HepG2 (cell line): ENCODE measurements around the gene CCDC121. TPM values are rescaled to one million over a fixed set of nuclear protein-coding genes. Genes with fewer than 3 reads are reported as not detected.

Experiments
- ATF1 ChIP-seq: IDR thresholded peaks from 2 replicates; pipeline ENCODE4 v1.6.1; 2016; ENCODE audit warnings: mild to moderate bottlenecking, control low read depth
- HCFC1 ChIP-seq: fragments of 150-350 bp; IDR thresholded peaks from 2 replicates; pipeline ENCODE4 v1.6.1; 2014; ENCODE audit warnings: low read depth, low read length
- IKZF4 ChIP-seq: sonication (generic); formaldehyde crosslinking; IDR thresholded peaks from 2 replicates; pipeline ENCODE4 v1.5.1; 2020; ENCODE audit warnings: borderline replicate concordance, mild to moderate bottlenecking, low read depth, missing genetic modification reagents; ENCODE audit errors: not compliant biosample characterization
- KDM5B ChIP-seq: sonication (generic); formaldehyde crosslinking; IDR thresholded peaks from 2 replicates; pipeline ENCODE4 v1.4.0; 2020; ENCODE audit warnings: missing genetic modification reagents, mild to moderate bottlenecking, borderline replicate concordance
- KLF11 ChIP-seq: IDR thresholded peaks from 2 replicates; pipeline ENCODE4 v1.6.1; 2016; ENCODE audit warnings: missing compliant biosample characterization
- MLLT10 ChIP-seq: sonication (generic); formaldehyde crosslinking; IDR thresholded peaks from 2 replicates; pipeline ENCODE4 v1.4.0; 2020; ENCODE audit warnings: missing genetic modification reagents
- MTA3 ChIP-seq: sonication (generic); formaldehyde crosslinking; IDR thresholded peaks from 2 replicates; pipeline ENCODE4 v1.4.0; 2020; ENCODE audit warnings: missing genetic modification reagents
- NCOR1 ChIP-seq: fragments of 200-600 bp; sonication (generic); IDR thresholded peaks from 2 replicates; pipeline ENCODE4 v1.7.0; 2017; ENCODE audit warnings: antibody characterized with exemption, low read length, borderline replicate concordance
- NPAS2 ChIP-seq: sonication (generic); formaldehyde crosslinking; IDR thresholded peaks from 2 replicates; pipeline ENCODE4 v1.8.0; 2022; ENCODE audit warnings: mild to moderate bottlenecking, missing genetic modification reagents, borderline replicate concordance
- PTBP1 ChIP-seq: fragments of 200-400 bp; formaldehyde crosslinking; IDR thresholded peaks from 2 replicates; pipeline ENCODE4 v1.6.1; 2018; ENCODE audit warnings: low read length, low read depth; ENCODE audit not compliant: poor library complexity, severe bottlenecking
- RFXANK ChIP-seq: IDR thresholded peaks from 2 replicates; pipeline ENCODE4 v1.6.1; 2016
- STAT5B ChIP-seq: sonication (generic); formaldehyde crosslinking; IDR thresholded peaks from 2 replicates; pipeline ENCODE4 v1.4.0; 2020; ENCODE audit warnings: missing genetic modification reagents
- TAF1 ChIP-seq: sonication (generic); formaldehyde crosslinking; IDR thresholded peaks from 2 replicates; pipeline ENCODE4 v1.4.0; 2020; ENCODE audit warnings: missing genetic modification reagents
- ZBTB38 ChIP-seq: sonication (generic); formaldehyde crosslinking; IDR thresholded peaks from 2 replicates; pipeline ENCODE4 v1.5.1; 2020; ENCODE audit warnings: mild to moderate bottlenecking, missing genetic modification reagents
- ZNF292 ChIP-seq: sonication (generic); formaldehyde crosslinking; IDR thresholded peaks from 2 replicates; pipeline ENCODE4 v1.8.1; 2022; ENCODE audit warnings: mild to moderate bottlenecking, low read depth, missing genetic modification reagents, borderline replicate concordance
- ZNF431 ChIP-seq: sonication (generic); formaldehyde crosslinking; IDR thresholded peaks from 2 replicates; pipeline ENCODE4 v1.9.0; 2022; ENCODE audit warnings: missing genetic modification reagents, low read depth, mild to moderate bottlenecking, borderline replicate concordance
- ZNF761 ChIP-seq: sonication (generic); formaldehyde crosslinking; conservative IDR thresholded peaks from 2 replicates; pipeline ENCODE4 v1.4.0; 2020; ENCODE audit warnings: mild to moderate bottlenecking, missing genetic modification reagents
- ZSCAN9 ChIP-seq: IDR thresholded peaks from 2 replicates; pipeline ENCODE4 v1.6.1; 2016; ENCODE audit warnings: borderline replicate concordance
- polyA plus RNA-seq, 8 experiments: library from polyadenylated mRNA; depleted of rRNA in 3 of 8; stranded (reverse) in 7 of 8; unstranded in 1 of 8; fragments of >200 nt; fragmentation: Illumina TruSeq in 4 of 8; extraction: Trizol in 4 of 8; gene quantifications; 2 replicates each; pipeline versions ENCODE4 v1.2.1 to v1.2.3, GENCODE V29; 2011 to 2016; ENCODE audit warnings: low read depth in 4 of 8, missing spikeins in 1 of 8, mixed read lengths in 1 of 8; ENCODE audit not compliant: insufficient read depth in 1 of 8
- total RNA-seq, 5 experiments: library from RNA; depleted of rRNA; stranded (reverse); fragments of >200 nt; fragmentation: Illumina TruSeq; extraction: Trizol; gene quantifications; 2 replicates each; pipeline ENCODE4 v1.2.3, GENCODE V29; 2016; ENCODE audit warnings: low read depth in 1 of 5
- TF ChIP-seq, protein P1 (sequence below): sonication (generic); formaldehyde crosslinking; IDR thresholded peaks from 2 replicates; pipeline ENCODE4 v1.5.0; 2020; ENCODE audit warnings: mild to moderate bottlenecking, missing genetic modification reagents
- TF ChIP-seq, protein P2 (sequence below): sonication (generic); formaldehyde crosslinking; IDR thresholded peaks from 2 replicates; pipeline ENCODE4 v1.5.1; 2020; ENCODE audit warnings: missing genetic modification reagents, mild to moderate bottlenecking, borderline replicate concordance
- TF ChIP-seq, protein P3 (sequence below): IDR thresholded peaks from 2 replicates; pipeline ENCODE4 v1.6.1; 2018; ENCODE audit warnings: missing genetic modification reagents, mild to moderate bottlenecking, missing compliant biosample characterization
- TF ChIP-seq, protein P4 (sequence below): fragments of 450-650 bp; IDR thresholded peaks from 2 replicates; pipeline ENCODE4 v1.6.1; 2016
- TF ChIP-seq, protein P5 (sequence below): sonication (generic); formaldehyde crosslinking; IDR thresholded peaks from 2 replicates; pipeline ENCODE4 v1.8.1; 2023; ENCODE audit warnings: mild to moderate bottlenecking, missing genetic modification reagents

CCDC121 gene
- total and polyA plus RNA-seq, 2 of the 13 experiments (the other 11 are each of a cell fraction or from before 2014, with no cell fraction given), result 1.9 to 3.0 TPM

GRCh38 chr2:27582695-27583389 is 46.0 kb downstream of the CCDC121 start, which contains the start of gene ZNF512 (continued):
- no peak for TF ChIP-seq MTA3 (CRISPR knock-in tag)
- TF ChIP-seq, protein P1, sequence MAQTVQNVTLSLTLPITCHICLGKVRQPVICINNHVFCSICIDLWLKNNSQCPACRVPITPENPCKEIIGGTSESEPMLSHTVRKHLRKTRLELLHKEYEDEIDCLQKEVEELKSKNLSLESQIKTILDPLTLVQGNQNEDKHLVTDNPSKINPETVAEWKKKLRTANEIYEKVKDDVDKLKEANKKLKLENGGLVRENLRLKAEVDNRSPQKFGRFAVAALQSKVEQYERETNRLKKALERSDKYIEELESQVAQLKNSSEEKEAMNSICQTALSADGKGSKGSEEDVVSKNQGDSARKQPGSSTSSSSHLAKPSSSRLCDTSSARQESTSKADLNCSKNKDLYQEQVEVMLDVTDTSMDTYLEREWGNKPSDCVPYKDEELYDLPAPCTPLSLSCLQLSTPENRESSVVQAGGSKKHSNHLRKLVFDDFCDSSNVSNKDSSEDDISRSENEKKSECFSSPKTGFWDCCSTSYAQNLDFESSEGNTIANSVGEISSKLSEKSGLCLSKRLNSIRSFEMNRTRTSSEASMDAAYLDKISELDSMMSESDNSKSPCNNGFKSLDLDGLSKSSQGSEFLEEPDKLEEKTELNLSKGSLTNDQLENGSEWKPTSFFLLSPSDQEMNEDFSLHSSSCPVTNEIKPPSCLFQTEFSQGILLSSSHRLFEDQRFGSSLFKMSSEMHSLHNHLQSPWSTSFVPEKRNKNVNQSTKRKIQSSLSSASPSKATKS (CRISPR knock-in tag), result 0 out of 2 replicates have a peak, but pooled peaks have one; percentile 38
- no peak; the same call in 1 of the 2 replicates for TF ChIP-seq STAT5B (CRISPR knock-in tag)
- TF ChIP-seq ZSCAN9, result peak; percentile 57; the same call in 1 of the 2 replicates
- TF ChIP-seq HCFC1, result no peak; the same call in 1 of the 2 replicates
- peak; percentile 93 for TF ChIP-seq KDM5B (CRISPR knock-in tag)
- TF ChIP-seq NCOR1, result no peak; the same call in 1 of the 2 replicates
- no peak for TF ChIP-seq ZNF292 (CRISPR knock-in tag)
- TF ChIP-seq MLLT10 (CRISPR knock-in tag), result no peak
- no peak for TF ChIP-seq NPAS2
- TF ChIP-seq KLF11, result peak; percentile 48; the same call in 1 of the 2 replicates
- peak; percentile 51 for TF ChIP-seq IKZF4
- TF ChIP-seq, protein P2, sequence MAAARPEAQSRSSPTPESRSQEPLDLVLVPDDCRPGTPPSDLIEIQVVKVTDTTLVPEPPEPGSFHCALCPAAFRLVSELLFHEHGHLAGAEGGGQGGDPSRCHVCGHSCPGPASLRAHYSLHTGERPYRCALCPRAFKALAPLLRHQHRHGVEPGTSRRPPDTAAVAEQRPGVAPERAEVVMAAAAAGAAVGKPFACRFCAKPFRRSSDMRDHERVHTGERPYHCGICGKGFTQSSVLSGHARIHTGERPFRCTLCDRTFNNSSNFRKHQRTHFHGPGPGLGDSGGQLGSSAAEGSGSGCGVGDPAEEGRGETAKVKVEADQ (CRISPR knock-in tag), result peak; percentile 48; the same call in 1 of the 2 replicates
- TF ChIP-seq, protein P3, sequence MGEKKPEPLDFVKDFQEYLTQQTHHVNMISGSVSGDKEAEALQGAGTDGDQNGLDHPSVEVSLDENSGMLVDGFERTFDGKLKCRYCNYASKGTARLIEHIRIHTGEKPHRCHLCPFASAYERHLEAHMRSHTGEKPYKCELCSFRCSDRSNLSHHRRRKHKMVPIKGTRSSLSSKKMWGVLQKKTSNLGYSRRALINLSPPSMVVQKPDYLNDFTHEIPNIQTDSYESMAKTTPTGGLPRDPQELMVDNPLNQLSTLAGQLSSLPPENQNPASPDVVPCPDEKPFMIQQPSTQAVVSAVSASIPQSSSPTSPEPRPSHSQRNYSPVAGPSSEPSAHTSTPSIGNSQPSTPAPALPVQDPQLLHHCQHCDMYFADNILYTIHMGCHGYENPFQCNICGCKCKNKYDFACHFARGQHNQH (CRISPR knock-in tag), result peak; percentile 68; the same call in 1 of the 2 replicates
- peak; percentile 98 for TF ChIP-seq TAF1 (CRISPR knock-in tag)
- TF ChIP-seq, protein P4, sequence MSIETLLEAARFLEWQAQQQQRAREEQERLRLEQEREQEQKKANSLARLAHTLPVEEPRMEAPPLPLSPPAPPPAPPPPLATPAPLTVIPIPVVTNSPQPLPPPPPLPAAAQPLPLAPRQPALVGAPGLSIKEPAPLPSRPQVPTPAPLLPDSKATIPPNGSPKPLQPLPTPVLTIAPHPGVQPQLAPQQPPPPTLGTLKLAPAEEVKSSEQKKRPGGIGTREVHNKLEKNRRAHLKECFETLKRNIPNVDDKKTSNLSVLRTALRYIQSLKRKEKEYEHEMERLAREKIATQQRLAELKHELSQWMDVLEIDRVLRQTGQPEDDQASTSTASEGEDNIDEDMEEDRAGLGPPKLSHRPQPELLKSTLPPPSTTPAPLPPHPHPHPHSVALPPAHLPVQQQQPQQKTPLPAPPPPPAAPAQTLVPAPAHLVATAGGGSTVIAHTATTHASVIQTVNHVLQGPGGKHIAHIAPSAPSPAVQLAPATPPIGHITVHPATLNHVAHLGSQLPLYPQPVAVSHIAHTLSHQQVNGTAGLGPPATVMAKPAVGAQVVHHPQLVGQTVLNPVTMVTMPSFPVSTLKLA, result peak; percentile 57
- TF ChIP-seq PTBP1, result no peak
- TF ChIP-seq, protein P5, sequence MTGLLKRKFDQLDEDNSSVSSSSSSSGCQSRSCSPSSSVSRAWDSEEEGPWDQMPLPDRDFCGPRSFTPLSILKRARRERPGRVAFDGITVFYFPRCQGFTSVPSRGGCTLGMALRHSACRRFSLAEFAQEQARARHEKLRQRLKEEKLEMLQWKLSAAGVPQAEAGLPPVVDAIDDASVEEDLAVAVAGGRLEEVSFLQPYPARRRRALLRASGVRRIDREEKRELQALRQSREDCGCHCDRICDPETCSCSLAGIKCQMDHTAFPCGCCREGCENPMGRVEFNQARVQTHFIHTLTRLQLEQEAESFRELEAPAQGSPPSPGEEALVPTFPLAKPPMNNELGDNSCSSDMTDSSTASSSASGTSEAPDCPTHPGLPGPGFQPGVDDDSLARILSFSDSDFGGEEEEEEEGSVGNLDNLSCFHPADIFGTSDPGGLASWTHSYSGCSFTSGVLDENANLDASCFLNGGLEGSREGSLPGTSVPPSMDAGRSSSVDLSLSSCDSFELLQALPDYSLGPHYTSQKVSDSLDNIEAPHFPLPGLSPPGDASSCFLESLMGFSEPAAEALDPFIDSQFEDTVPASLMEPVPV (CRISPR knock-in tag), result no peak
- TF ChIP-seq ZBTB38, result peak; percentile 48; the same call in 1 of the 2 replicates
- 0 out of 2 replicates have a peak, but pooled peaks have one; percentile 23 for TF ChIP-seq ATF1 (CRISPR knock-in tag)
- peak; percentile 9; the same call in 1 of the 2 replicates for TF ChIP-seq ZNF431
- TF ChIP-seq RFXANK (CRISPR knock-in tag), result no peak
- TF ChIP-seq ZNF761 (CRISPR knock-in tag), result peak; percentile 26; the same call in 1 of the 2 replicates
